Nephron progenitor cell (in vitro differentiated cells): ENCODE data around the gene XDH.

Experiments used
- DNase-seq: peaks from one replicate; pipeline ENCODE4 v3.0.0; 2021
- H3K27ac Mint-ChIP-seq: 2 replicates; pipeline ENCODE4 v1.8.0; 2021; ENCODE audit warnings: mild to moderate bottlenecking, moderate library complexity, mixed read lengths
- H3K27me3 Mint-ChIP-seq: 2 replicates; pipeline ENCODE4 v1.8.0; 2021; ENCODE audit warnings: mild to moderate bottlenecking, low read depth, mixed read lengths; ENCODE audit not compliant: poor library complexity
- H3K36me3 Mint-ChIP-seq: 2 replicates; pipeline ENCODE4 v1.8.0; 2021; ENCODE audit warnings: low read depth, mixed read lengths
- H3K4me1 Mint-ChIP-seq: 2 replicates; pipeline ENCODE4 v1.8.0; 2021; ENCODE audit warnings: mixed read lengths
- H3K4me3 Mint-ChIP-seq: 2 replicates; pipeline ENCODE4 v1.8.0; 2021; ENCODE audit warnings: mild to moderate bottlenecking, moderate library complexity, mixed read lengths
- H3K9me3 Mint-ChIP-seq: 2 replicates; pipeline ENCODE4 v1.8.0; 2021; ENCODE audit warnings: mild to moderate bottlenecking, moderate library complexity, mixed read lengths
- TF ChIP-seq, protein P1 (sequence below): fragments of 200-600 bp; sonication (generic); IDR thresholded peaks from 2 replicates; pipeline ENCODE4 v1.5.0; 2021; ENCODE audit warnings: antibody characterized with exemption

Gene XDH

DNA sequence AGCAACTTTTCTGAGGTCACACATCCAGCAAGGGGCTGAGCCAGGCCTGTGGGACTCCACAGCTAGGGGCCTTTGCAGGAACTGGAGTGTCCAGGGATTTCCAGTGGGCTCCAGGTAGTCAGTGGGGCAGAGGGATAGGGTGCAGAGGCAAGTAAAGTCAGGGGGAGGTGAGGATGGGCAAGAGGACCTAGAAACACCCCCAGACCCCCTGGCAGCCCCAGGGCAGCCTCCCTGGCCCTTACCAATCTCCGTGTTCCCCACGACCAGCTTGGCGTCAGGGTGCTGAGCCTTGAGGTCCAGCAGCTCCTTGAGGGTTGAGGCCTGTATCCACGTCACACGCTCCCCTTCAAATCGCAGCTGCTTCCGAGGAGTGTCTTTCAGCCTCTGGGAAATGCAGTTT, 28.4 kb downstream of the XDH start:
- Mint-ChIP-seq H3K27ac (no peak overlapping the region), H3K36me3 (no peaks in the 10 kb centered on the region), H3K4me1 (no peaks in the 10 kb centered on the region), H3K9me3 (no peaks in the 10 kb centered on the region), H3K27me3 (peaks cover 22% of the 10 kb centered on the region), H3K4me3 (no peak overlapping the region)
- TF ChIP-seq, protein P1, sequence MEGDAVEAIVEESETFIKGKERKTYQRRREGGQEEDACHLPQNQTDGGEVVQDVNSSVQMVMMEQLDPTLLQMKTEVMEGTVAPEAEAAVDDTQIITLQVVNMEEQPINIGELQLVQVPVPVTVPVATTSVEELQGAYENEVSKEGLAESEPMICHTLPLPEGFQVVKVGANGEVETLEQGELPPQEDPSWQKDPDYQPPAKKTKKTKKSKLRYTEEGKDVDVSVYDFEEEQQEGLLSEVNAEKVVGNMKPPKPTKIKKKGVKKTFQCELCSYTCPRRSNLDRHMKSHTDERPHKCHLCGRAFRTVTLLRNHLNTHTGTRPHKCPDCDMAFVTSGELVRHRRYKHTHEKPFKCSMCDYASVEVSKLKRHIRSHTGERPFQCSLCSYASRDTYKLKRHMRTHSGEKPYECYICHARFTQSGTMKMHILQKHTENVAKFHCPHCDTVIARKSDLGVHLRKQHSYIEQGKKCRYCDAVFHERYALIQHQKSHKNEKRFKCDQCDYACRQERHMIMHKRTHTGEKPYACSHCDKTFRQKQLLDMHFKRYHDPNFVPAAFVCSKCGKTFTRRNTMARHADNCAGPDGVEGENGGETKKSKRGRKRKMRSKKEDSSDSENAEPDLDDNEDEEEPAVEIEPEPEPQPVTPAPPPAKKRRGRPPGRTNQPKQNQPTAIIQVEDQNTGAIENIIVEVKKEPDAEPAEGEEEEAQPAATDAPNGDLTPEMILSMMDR, result no peak
- DNase-seq, result no peak

DNA sequence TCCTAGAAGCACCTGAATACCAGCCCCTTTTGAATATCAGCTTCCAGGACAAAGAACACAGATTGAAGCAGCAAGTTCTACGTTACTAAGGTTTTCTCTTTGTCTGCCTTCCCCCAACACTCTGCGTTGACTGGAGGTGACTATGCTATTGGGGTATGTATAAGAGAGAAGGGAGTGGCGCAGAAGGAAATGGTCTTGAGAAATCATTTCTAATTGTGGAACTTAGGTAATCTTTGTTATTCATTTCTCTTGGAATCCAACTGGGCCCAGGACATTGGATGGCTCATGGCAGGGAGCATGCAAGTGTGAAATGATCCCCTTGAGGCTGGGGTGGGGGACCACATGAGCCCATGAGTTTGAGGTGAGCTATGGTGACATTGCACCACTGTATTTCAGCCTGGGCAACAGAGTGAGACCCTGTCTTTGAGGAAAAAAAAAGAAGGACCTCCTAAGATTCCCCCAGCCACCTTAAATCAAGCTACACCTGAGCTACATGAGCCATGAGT, 29.7 kb downstream of the XDH start:
- Mint-ChIP-seq H3K27ac (no peak overlapping the region), H3K36me3 (no peaks in the 10 kb centered on the region), H3K4me3 (no peak overlapping the region), H3K27me3 (peaks cover 16% of the 10 kb centered on the region), H3K4me1 (no peaks in the 10 kb centered on the region), H3K9me3 (no peaks in the 10 kb centered on the region)
- TF ChIP-seq, protein P1, result no peak
- no peak for DNase-seq

DNA sequence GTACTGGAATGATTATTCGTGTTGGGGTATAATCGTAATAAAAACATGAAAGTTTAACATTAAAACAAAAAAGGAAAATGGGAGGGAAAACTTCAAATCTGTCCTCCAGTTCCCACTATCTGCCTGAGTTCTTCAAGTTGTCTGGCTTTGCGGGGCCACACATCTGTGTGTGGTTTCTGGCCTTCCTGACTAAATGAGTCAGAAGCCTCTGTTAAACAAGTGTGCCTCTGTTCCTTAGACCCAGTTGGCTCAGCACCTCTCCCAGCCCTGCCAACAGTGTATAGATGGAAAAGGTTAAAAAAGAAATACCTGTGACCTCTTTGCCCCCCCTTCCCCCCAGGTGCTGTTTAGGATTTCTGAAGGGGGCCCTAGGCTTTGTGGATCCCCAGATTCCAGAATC, 30.2 kb downstream of the XDH start:
- Mint-ChIP-seq H3K4me1 (no peaks in the 10 kb centered on the region), H3K27me3 (peaks cover 21% of the 10 kb centered on the region), H3K4me3 (no peak overlapping the region), H3K27ac (no peak overlapping the region), H3K36me3 (no peaks in the 10 kb centered on the region), H3K9me3 (no peaks in the 10 kb centered on the region)
- TF ChIP-seq, protein P1, result no peak
- no peak for DNase-seq

DNA sequence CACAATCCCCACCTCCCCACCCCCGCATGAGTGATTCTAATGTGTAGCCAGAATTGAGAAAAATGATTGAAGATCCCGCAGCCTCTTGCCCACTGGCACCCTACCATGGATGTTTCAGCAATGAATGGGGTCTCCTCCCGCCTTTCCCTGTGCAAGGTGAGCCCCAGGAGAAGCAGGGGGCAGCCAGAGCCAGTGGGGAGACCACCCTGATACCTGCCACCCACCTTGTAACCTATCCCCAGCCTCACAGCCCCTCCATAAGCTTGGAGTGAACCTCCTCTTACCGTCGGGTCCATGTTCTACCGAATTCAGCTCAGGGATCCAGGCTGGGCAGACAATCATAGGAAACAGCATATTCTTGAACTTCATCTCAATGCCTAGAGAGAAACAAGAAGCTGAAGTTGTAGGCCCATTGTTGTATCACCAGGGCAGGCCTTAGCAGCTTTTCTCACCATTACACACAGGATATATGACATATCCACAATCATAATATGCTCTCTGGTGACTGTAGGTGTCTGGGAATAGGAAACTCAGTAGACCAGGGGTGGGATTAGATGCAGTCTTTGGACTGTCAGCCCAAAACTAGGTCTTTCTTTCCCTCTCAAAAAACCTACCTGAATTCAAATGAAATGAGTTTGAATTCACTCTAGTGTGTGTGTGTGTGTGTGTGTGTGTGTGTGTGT, 30.9 kb downstream of the XDH start:
- no peaks in the 10 kb centered on the region for H3K9me3 Mint-ChIP-seq
- H3K4me3 Mint-ChIP-seq, result no peak overlapping the region
- TF ChIP-seq, protein P1, result no peak
- H3K27ac Mint-ChIP-seq, result no peak overlapping the region
- peaks cover 21% of the 10 kb centered on the region for H3K27me3 Mint-ChIP-seq
- no peaks in the 10 kb centered on the region for H3K36me3 Mint-ChIP-seq
- DNase-seq, result no peak
- no peaks in the 10 kb centered on the region for H3K4me1 Mint-ChIP-seq

DNA sequence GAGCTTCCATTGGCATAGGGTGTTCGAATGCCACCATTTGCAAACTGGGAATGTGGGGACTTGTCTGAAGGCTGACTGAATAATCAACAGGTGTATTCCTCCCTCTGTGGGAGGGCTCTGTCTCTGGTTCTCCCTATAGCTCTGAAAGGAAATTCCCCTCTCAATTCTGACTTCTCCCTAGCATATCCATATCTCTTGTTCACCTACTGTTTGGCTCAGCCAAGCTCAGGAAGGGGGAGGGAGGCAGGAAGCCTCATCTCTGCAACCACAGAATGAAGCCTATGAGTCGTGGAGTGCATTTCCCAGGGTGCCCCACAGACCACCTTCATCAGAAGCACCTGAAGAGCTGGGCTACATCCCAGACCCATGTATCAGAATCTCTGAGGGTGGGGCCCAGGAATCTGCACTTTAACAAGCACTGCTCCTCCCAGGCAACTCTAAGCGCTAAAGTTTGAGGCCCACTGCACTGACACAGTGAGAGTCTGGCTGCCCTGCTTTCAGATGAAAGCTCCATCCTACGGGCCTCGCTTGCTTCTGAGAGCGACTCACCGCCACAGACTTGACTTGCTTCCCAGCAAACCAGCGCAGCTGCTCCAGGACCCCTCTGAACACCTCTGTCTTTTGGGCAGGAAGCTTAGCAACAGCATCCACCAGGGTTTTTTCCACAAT, 32.0 kb downstream of the XDH start:
- Mint-ChIP-seq H3K27ac (no peak overlapping the region), H3K4me1 (no peaks in the 10 kb centered on the region), H3K9me3 (no peaks in the 10 kb centered on the region), H3K4me3 (no peak overlapping the region), H3K36me3 (no peaks in the 10 kb centered on the region), H3K27me3 (peaks cover 22% of the 10 kb centered on the region)
- DNase-seq, result no peak
- TF ChIP-seq, protein P1, result no peak
